B cell (primary cell): ENCODE results near the gene HLA-DQA1. TPM values are rescaled to one million over a fixed set of nuclear protein-coding genes. Genes with fewer than 3 reads are reported as not detected.

Experiments used
- ATAC-seq: fragments of 200-7000 bp; cut with Tn5 transposase; one replicate; pipeline ENCODE4 v1.10.0; 2021; ENCODE audit warnings: low read depth, mild to moderate bottlenecking, moderate number of reproducible peaks, moderate library complexity
- CTCF ChIA-PET: fragments of 350-600 bp; sonication (Branson Sonifier 250); formaldehyde crosslinking; loops from one replicate; lab custom pipeline; 2021; ENCODE audit warnings: antibody characterized with exemption, inconsistent platforms; lab: Charles Lee
- POLR2A ChIA-PET: fragments of 350-600 bp; sonication (Branson Sonifier 250); formaldehyde crosslinking; loops from one replicate; lab custom pipeline; 2021; ENCODE audit warnings: antibody characterized with exemption; lab: Charles Lee
- DNase-seq: peaks from one replicate; pipeline ENCODE4 v3.0.0; 2013
- H2AFZ ChIP-seq: 2 replicates; pipeline ENCODE4 v1.6.1; 2012; ENCODE audit warnings: mild to moderate bottlenecking, low read depth, low read length; ENCODE audit not compliant: insufficient read depth, poor library complexity, severe bottlenecking
- H3K27ac ChIP-seq, 2 donors: 1 replicate in 1 of 2; 2 replicates in 1 of 2; pipeline ENCODE4 v1.5.1; 2012 to 2013; ENCODE audit warnings: low read length in 2 of 2, mild to moderate bottlenecking in 2 of 2, moderate library complexity in 1 of 2
- H3K27me3 ChIP-seq, 4 experiments: fragments of 200-600 bp in 1 of 4; sonication (generic) in 1 of 4; replicated peaks in 1 of 4; 1 replicate in 2 of 4; 2 replicates in 2 of 4; pipeline versions ENCODE4 v1.6.1 to v1.7.0; 2013 to 2016; ENCODE audit warnings: low read length in 3 of 4, mild to moderate bottlenecking in 2 of 4, mixed read lengths in 1 of 4, moderate library complexity in 1 of 4; ENCODE audit not compliant: insufficient read depth in 4 of 4, control insufficient read depth in 3 of 4; ENCODE audit errors: control extremely low read depth in 1 of 4
- H3K36me3 ChIP-seq, 2 experiments: replicated peaks in 1 of 2; 1 replicate in 1 of 2; 2 replicates in 1 of 2; pipeline versions ENCODE4 v1.6.1 to v1.7.1; 2013; ENCODE audit warnings: low read length in 1 of 2; ENCODE audit not compliant: insufficient read depth in 2 of 2, control insufficient read depth in 1 of 2; ENCODE audit errors: control extremely low read depth in 1 of 2, extremely low read depth in 1 of 2
- H3K4me1 ChIP-seq, 2 donors: fragments of 200-600 bp in 1 of 2; sonication (generic) in 1 of 2; 1 replicate in 1 of 2; 2 replicates in 1 of 2; pipeline versions ENCODE4 v1.5.1 to v1.6.1; 2013 to 2017; ENCODE audit warnings: low read length in 2 of 2; ENCODE audit not compliant: control insufficient read depth in 2 of 2, insufficient read depth in 2 of 2
- H3K4me2 ChIP-seq: replicated peaks from 2 replicates; pipeline ENCODE3; 2012; ENCODE audit warnings: mild to moderate bottlenecking, low read depth, low read length; ENCODE audit not compliant: poor library complexity, severe bottlenecking
- H3K4me3 ChIP-seq, 5 experiments: fragments of 200-600 bp in 1 of 5; sonication (generic) in 1 of 5; 1 replicate in 3 of 5; 2 replicates in 2 of 5; pipeline versions ENCODE4 v1.5.1 to v1.7.0; 2011 to 2016; ENCODE audit warnings: low read length in 4 of 5, mild to moderate bottlenecking in 4 of 5, low read depth in 2 of 5, control low read depth in 1 of 5, moderate library complexity in 1 of 5; ENCODE audit not compliant: insufficient read depth in 1 of 5; ENCODE audit errors: control extremely low read depth in 1 of 5, extremely low read depth in 1 of 5
- H3K79me2 ChIP-seq: fragments of 200-600 bp; sonication (generic); one replicate; pipeline ENCODE4 v1.6.0; 2016; ENCODE audit warnings: low read length; ENCODE audit not compliant: control insufficient read depth, insufficient read depth
- H3K9ac ChIP-seq: fragments of 200-600 bp; sonication (generic); 2 replicates; pipeline ENCODE4 v1.6.1; 2017; ENCODE audit warnings: mild to moderate bottlenecking, low read length, moderate library complexity
- H3K9me3 ChIP-seq, 3 donors: one replicate each; pipeline versions ENCODE4 v1.6.1 to v1.7.1; 2013; ENCODE audit warnings: low read length in 2 of 3; ENCODE audit not compliant: control insufficient read depth in 2 of 3, insufficient read depth in 1 of 3; ENCODE audit errors: control extremely low read depth in 1 of 3
- H4K20me1 ChIP-seq: 2 replicates; pipeline ENCODE4 v1.6.0; 2012; ENCODE audit warnings: mild to moderate bottlenecking, low read length; ENCODE audit not compliant: insufficient read depth, control insufficient read depth, poor library complexity, severe bottlenecking
- H3K27ac Mint-ChIP-seq: one replicate; pipeline ENCODE4 v1.8.0; 2021; ENCODE audit warnings: mixed read lengths
- H3K27me3 Mint-ChIP-seq: one replicate; pipeline ENCODE4 v1.8.0; 2021; ENCODE audit warnings: mixed read lengths
- H3K4me1 Mint-ChIP-seq: one replicate; pipeline ENCODE4 v1.8.0; 2021; ENCODE audit warnings: mixed read lengths
- H3K4me3 Mint-ChIP-seq: one replicate; pipeline ENCODE4 v1.8.0; 2021; ENCODE audit warnings: mixed read lengths
- H3K9me3 Mint-ChIP-seq: one replicate; pipeline ENCODE4 v1.8.0; 2022; ENCODE audit warnings: mixed read lengths; ENCODE audit not compliant: insufficient read depth
- EZH2 ChIP-seq: IDR thresholded peaks from 2 replicates; pipeline ENCODE4 v1.6.1; 2012; ENCODE audit warnings: borderline replicate concordance, low read depth, mild to moderate bottlenecking, moderate library complexity, low read length; ENCODE audit not compliant: insufficient read depth, poor library complexity, severe bottlenecking
- WGBS: methylation state at CpG from one replicate; pipeline ENCODE4 v1.1.5; 2013; ENCODE audit warnings: missing lambda C conversion rate; ENCODE audit not compliant: insufficient coverage; 5-methylcytosine and 5-hydroxymethylcytosine counted together
- intact Hi-C: fragments of 100-400 bp; cut with micrococcal nuclease; formaldehyde crosslinking; loops from one replicate; pipeline ENCODE4 v1.10.0; 2022
- polyA plus RNA-seq: library from polyadenylated mRNA; depleted of rRNA; stranded (reverse); fragments of >200 nt; gene quantifications from 2 replicates; pipeline ENCODE4 v1.2.3, GENCODE V29; 2012
- total RNA-seq, 2 donors: library from RNA; stranded (reverse); fragments of 120-200 nt in 1 of 2; gene quantifications; 1 replicate in 1 of 2; 2 replicates in 1 of 2; pipeline versions ENCODE4 v1.2.3 to v1.2.4, GENCODE V29; 2013 to 2022
- TF ChIP-seq, protein P1 (sequence below): fragments of 200-600 bp; IDR thresholded peaks from one replicate; pipeline ENCODE4 v1.8.0; 2022; ENCODE audit warnings: antibody characterized with exemption, mild to moderate bottlenecking

Gene HLA-DQA1
- total and polyA plus RNA-seq, 2 donors (not counting 1 experiment from before 2014, with no cell fraction given) = 486 to 489 TPM

DNA sequence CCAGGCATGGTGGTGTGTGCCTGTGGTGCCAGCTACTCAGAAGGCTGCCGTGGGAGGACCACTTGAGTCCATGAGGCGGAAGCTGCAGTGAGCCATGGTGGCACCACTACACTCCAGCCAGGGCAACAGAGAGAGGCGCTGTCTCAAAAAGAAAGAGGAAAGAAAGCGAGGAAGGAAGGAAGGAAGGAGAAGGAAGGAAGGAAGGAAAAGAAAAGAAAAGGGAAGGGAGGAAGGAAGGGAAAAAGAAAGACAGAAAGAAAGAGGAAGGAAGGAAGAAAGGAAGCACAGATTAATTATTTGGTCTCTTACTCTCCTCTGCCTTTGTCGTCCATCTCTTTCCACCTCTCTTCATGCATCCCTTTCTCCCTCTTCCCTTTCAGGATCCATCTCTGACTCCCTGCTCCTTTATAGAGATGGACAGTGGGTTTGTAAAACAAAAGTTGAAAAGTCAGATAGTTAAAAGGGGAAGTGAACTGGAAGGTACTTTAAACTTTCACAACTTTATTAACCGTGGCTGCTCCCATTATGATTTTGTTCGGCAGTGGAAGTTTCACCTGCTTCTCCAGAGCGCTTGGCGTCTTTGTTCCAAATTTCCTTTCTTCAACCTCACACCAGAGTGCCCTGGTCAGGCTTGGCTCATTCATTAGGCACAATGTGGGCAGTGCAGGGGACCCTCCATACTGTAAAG lies 1.5 kb downstream of the HLA-DQA1 start:
- Mint-ChIP-seq H3K27me3 (no peaks in the 10 kb centered on the region), H3K4me1 (peaks cover 74% of the 10 kb centered on the region)

More for the DNA sequence above, 1.5 kb downstream of the HLA-DQA1 start:
- ChIA-PET CTCF (interaction anchor here (0.9 to 7.7 kb wide), 5 partner anchors 16 to 230 kb away, joined by 4 to 59 read pairs (median 11); no protein-coding TSS in a partner anchor), POLR2A (interaction anchor here (0.6 to 6.6 kb wide), 16 partner anchors 11 to 197 kb away, joined by 3 to 82 read pairs (median 4); partner anchors contain the start of genes HLA-DQA2 and HLA-DQB1)
- H4K20me1 ChIP-seq = no peaks in the 10 kb centered on the region
- H3K9me3 Mint-ChIP-seq = no peaks in the 10 kb centered on the region
- H2AFZ ChIP-seq = no peak overlapping the region
- no peaks in the 10 kb centered on the region for H3K27me3 ChIP-seq
- peak overlapping the region; percentile 99 for H3K4me3 Mint-ChIP-seq
- H3K4me2 ChIP-seq = peak overlapping the region; percentile 80
- H3K36me3 ChIP-seq = peaks cover 0 to 6% of the 10 kb centered on the region in 2 experiments
- peak overlapping the region; percentile 12 to 98 for H3K27ac ChIP-seq
- no CpG with 5 or more reads among the region's 9 CpGs for whole genome bisulfite sequencing
- ATAC-seq (peak; percentile 20), DNase-seq (peak; percentile 27)
- intact Hi-C loops = loop anchor here (5.0 kb wide), 1 partner anchor 36 kb away; no protein-coding TSS in a partner anchor
- H3K4me1 ChIP-seq = peaks cover 31 to 44% of the 10 kb centered on the region in 2 donors
- H3K9me3 ChIP-seq = no peaks in the 10 kb centered on the region
- H3K79me2 ChIP-seq = peaks cover 58% of the 10 kb centered on the region
- peak overlapping the region in 4 of 5 experiments; percentile 49 to 100 (median 72) for H3K4me3 ChIP-seq
- H3K27ac Mint-ChIP-seq = peak overlapping the region; percentile 99
- H3K9ac ChIP-seq = peak overlapping the region; percentile 100
- TF ChIP-seq, protein P1, sequence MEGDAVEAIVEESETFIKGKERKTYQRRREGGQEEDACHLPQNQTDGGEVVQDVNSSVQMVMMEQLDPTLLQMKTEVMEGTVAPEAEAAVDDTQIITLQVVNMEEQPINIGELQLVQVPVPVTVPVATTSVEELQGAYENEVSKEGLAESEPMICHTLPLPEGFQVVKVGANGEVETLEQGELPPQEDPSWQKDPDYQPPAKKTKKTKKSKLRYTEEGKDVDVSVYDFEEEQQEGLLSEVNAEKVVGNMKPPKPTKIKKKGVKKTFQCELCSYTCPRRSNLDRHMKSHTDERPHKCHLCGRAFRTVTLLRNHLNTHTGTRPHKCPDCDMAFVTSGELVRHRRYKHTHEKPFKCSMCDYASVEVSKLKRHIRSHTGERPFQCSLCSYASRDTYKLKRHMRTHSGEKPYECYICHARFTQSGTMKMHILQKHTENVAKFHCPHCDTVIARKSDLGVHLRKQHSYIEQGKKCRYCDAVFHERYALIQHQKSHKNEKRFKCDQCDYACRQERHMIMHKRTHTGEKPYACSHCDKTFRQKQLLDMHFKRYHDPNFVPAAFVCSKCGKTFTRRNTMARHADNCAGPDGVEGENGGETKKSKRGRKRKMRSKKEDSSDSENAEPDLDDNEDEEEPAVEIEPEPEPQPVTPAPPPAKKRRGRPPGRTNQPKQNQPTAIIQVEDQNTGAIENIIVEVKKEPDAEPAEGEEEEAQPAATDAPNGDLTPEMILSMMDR = no peak
- TF ChIP-seq EZH2 = no peak
